ENCODE results near the gene ERC2.

The ERC2 gene

GRCh38 chr3:55912880-55913279 is 555.4 kb downstream of the ERC2 start:
- Histone ChIP-seq H3K27me3 (ENCODE audit: control insufficient read depth in 1 of 2, insufficient read depth in 2 of 2, low read length in 2 of 2) (no peaks in the 10 kb centered on the region), H3K4me1 (ENCODE audit: control insufficient read depth in 1 of 2, insufficient read depth in 2 of 2, low read length in 2 of 2) (no peaks in the 10 kb centered on the region), H3K27ac (ENCODE audit: low read depth, low read length) (no peak overlapping the region), H3K9me3 (ENCODE audit: control insufficient read depth in 1 of 2, low read length in 2 of 2) (no peaks in the 10 kb centered on the region), H3K9ac (ENCODE audit: low read depth in 1 of 2, low read length in 2 of 2) (no peak overlapping the region), H3K4me3 (ENCODE audit: low read depth in 1 of 2, low read length in 2 of 2) (no peak overlapping the region), H3K36me3 (ENCODE audit: control insufficient read depth in 1 of 2, insufficient read depth in 2 of 2, low read length in 2 of 2) (no peaks in the 10 kb centered on the region)

- no peaks in the 10 kb centered on the region for H3K9me3 ChIP-seq (ENCODE audit: control insufficient read depth in 1 of 2, low read length in 2 of 2)
- H3K36me3 ChIP-seq (ENCODE audit: control insufficient read depth in 1 of 2, insufficient read depth in 2 of 2, low read length in 2 of 2): no peaks in the 10 kb centered on the region
- no peaks in the 10 kb centered on the region for H3K4me1 ChIP-seq (ENCODE audit: control insufficient read depth in 1 of 2, insufficient read depth in 2 of 2, low read length in 2 of 2)
- H3K27me3 ChIP-seq (ENCODE audit: control insufficient read depth in 1 of 2, insufficient read depth in 2 of 2, low read length in 2 of 2): no peaks in the 10 kb centered on the region
- H3K9ac ChIP-seq (ENCODE audit: low read depth in 1 of 2, low read length in 2 of 2): no peak overlapping the region
- H3K4me3 ChIP-seq (ENCODE audit: low read depth in 1 of 2, low read length in 2 of 2): no peak overlapping the region
- H3K27ac ChIP-seq (ENCODE audit: low read depth, low read length): no peak overlapping the region
Observed at GRCh38 chr3:55911266-55911665, 557.0 kb downstream of the ERC2 start.

DNA sequence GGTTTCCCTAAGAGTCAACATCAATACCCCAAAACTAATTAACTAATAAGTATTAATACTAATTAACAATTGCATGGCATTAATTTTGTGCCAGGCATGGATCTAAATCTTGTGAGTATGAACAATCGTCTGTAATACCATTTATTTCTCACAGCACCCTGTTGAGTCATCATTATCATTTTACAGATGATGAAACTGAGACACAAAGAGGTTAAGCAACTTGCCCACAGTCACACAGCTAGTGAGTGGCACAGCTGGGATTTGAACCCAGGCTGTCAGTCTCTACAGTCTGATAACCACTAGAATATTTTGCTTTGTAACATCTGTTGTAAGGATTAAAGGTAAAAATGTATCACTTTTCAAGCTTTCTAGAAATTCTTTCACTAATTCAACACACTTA is 557.7 kb downstream of the ERC2 start:
- Histone ChIP-seq H3K27me3 (ENCODE audit: control insufficient read depth in 1 of 2, insufficient read depth in 2 of 2, low read length in 2 of 2) (no peaks in the 10 kb centered on the region), H3K9ac (ENCODE audit: low read depth in 1 of 2, low read length in 2 of 2) (no peak overlapping the region), H3K36me3 (ENCODE audit: control insufficient read depth in 1 of 2, insufficient read depth in 2 of 2, low read length in 2 of 2) (no peaks in the 10 kb centered on the region), H3K27ac (ENCODE audit: low read depth, low read length) (no peak overlapping the region), H3K4me1 (ENCODE audit: control insufficient read depth in 1 of 2, insufficient read depth in 2 of 2, low read length in 2 of 2) (no peaks in the 10 kb centered on the region), H3K9me3 (ENCODE audit: control insufficient read depth in 1 of 2, low read length in 2 of 2) (no peaks in the 10 kb centered on the region), H3K4me3 (ENCODE audit: low read depth in 1 of 2, low read length in 2 of 2) (no peak overlapping the region)

- Histone ChIP-seq H3K36me3 (ENCODE audit: control insufficient read depth in 1 of 2, insufficient read depth in 2 of 2, low read length in 2 of 2) (no peaks in the 10 kb centered on the region), H3K27me3 (ENCODE audit: control insufficient read depth in 1 of 2, insufficient read depth in 2 of 2, low read length in 2 of 2) (no peaks in the 10 kb centered on the region), H3K4me1 (ENCODE audit: control insufficient read depth in 1 of 2, insufficient read depth in 2 of 2, low read length in 2 of 2) (no peaks in the 10 kb centered on the region), H3K4me3 (ENCODE audit: low read depth in 1 of 2, low read length in 2 of 2) (no peak overlapping the region), H3K9ac (ENCODE audit: low read depth in 1 of 2, low read length in 2 of 2) (no peak overlapping the region), H3K9me3 (ENCODE audit: control insufficient read depth in 1 of 2, low read length in 2 of 2) (no peaks in the 10 kb centered on the region), H3K27ac (ENCODE audit: low read depth, low read length) (no peak overlapping the region)
Observed at GRCh38 chr3:55909373-55909772, 558.9 kb downstream of the ERC2 start.

DNA sequence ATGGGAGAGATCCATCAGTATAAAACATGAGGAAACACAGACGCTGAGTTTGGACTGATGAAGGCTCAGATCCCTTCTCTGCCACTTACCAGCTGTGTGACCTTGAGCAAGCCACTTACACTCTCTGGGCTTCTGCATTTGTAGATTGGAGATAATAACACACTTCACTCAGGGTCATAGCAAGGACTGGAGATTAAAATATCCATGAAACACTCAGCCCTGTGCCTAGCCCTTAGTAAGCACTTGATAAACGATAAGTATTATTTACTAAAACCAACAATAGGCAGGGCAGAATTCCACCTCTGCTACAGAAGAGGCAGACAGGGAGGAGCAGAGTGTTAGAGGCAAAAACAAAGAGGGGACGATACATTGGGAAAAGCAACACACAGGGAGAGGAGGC is 560.7 kb downstream of the ERC2 start:
- Histone ChIP-seq H3K4me1 (ENCODE audit: control insufficient read depth in 1 of 2, insufficient read depth in 2 of 2, low read length in 2 of 2) (no peaks in the 10 kb centered on the region), H3K9ac (ENCODE audit: low read depth in 1 of 2, low read length in 2 of 2) (no peak overlapping the region), H3K27ac (ENCODE audit: low read depth, low read length) (no peak overlapping the region), H3K9me3 (ENCODE audit: control insufficient read depth in 1 of 2, low read length in 2 of 2) (no peaks in the 10 kb centered on the region), H3K27me3 (ENCODE audit: control insufficient read depth in 1 of 2, insufficient read depth in 2 of 2, low read length in 2 of 2) (no peaks in the 10 kb centered on the region), H3K4me3 (ENCODE audit: low read depth in 1 of 2, low read length in 2 of 2) (no peak overlapping the region), H3K36me3 (ENCODE audit: control insufficient read depth in 1 of 2, insufficient read depth in 2 of 2, low read length in 2 of 2) (no peaks in the 10 kb centered on the region)

GRCh38 chr3:55906896-55907295 is 561.4 kb downstream of the ERC2 start:
- Histone ChIP-seq H3K36me3 (ENCODE audit: control insufficient read depth in 1 of 2, insufficient read depth in 2 of 2, low read length in 2 of 2) (no peaks in the 10 kb centered on the region), H3K9me3 (ENCODE audit: control insufficient read depth in 1 of 2, low read length in 2 of 2) (no peaks in the 10 kb centered on the region), H3K4me3 (ENCODE audit: low read depth in 1 of 2, low read length in 2 of 2) (no peak overlapping the region), H3K9ac (ENCODE audit: low read depth in 1 of 2, low read length in 2 of 2) (no peak overlapping the region), H3K4me1 (ENCODE audit: control insufficient read depth in 1 of 2, insufficient read depth in 2 of 2, low read length in 2 of 2) (no peaks in the 10 kb centered on the region), H3K27ac (ENCODE audit: low read depth, low read length) (no peak overlapping the region), H3K27me3 (ENCODE audit: control insufficient read depth in 1 of 2, insufficient read depth in 2 of 2, low read length in 2 of 2) (no peaks in the 10 kb centered on the region)

GRCh38 chr3:55904716-55905115 is 563.6 kb downstream of the ERC2 start:
- Histone ChIP-seq H3K4me1 (ENCODE audit: control insufficient read depth in 1 of 2, insufficient read depth in 2 of 2, low read length in 2 of 2) (no peaks in the 10 kb centered on the region), H3K27ac (ENCODE audit: low read depth, low read length) (no peak overlapping the region), H3K9ac (ENCODE audit: low read depth in 1 of 2, low read length in 2 of 2) (no peak overlapping the region), H3K9me3 (ENCODE audit: control insufficient read depth in 1 of 2, low read length in 2 of 2) (no peaks in the 10 kb centered on the region), H3K4me3 (ENCODE audit: low read depth in 1 of 2, low read length in 2 of 2) (no peak overlapping the region), H3K27me3 (ENCODE audit: control insufficient read depth in 1 of 2, insufficient read depth in 2 of 2, low read length in 2 of 2) (no peaks in the 10 kb centered on the region), H3K36me3 (ENCODE audit: control insufficient read depth in 1 of 2, insufficient read depth in 2 of 2, low read length in 2 of 2) (no peaks in the 10 kb centered on the region)

DNA sequence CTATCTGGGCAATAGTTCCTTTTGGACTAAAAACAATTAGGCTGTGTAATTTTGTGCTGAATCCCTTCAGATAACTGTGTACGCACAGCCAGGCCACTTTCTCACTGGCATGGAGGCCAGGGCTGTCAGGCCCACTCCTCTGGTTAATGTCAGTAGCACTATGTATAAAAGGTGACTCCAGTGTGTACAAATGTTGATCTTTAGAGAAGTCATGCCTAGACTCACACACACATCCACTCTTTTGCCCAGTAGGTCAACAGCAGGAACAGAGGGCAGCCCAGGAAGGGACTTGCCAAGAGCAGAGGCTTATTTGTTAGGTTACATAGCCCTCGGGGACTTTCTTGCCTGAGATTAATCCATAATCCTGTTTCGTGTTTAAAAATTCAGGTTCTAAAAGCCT is 564.6 kb downstream of the ERC2 start:
- Histone ChIP-seq H3K9me3 (ENCODE audit: control insufficient read depth in 1 of 2, low read length in 2 of 2) (no peaks in the 10 kb centered on the region), H3K4me3 (ENCODE audit: low read depth in 1 of 2, low read length in 2 of 2) (no peak overlapping the region), H3K27ac (ENCODE audit: low read depth, low read length) (no peak overlapping the region), H3K4me1 (ENCODE audit: control insufficient read depth in 1 of 2, insufficient read depth in 2 of 2, low read length in 2 of 2) (no peaks in the 10 kb centered on the region), H3K27me3 (ENCODE audit: control insufficient read depth in 1 of 2, insufficient read depth in 2 of 2, low read length in 2 of 2) (no peaks in the 10 kb centered on the region), H3K9ac (ENCODE audit: low read depth in 1 of 2, low read length in 2 of 2) (no peak overlapping the region), H3K36me3 (ENCODE audit: control insufficient read depth in 1 of 2, insufficient read depth in 2 of 2, low read length in 2 of 2) (no peaks in the 10 kb centered on the region)

DNA sequence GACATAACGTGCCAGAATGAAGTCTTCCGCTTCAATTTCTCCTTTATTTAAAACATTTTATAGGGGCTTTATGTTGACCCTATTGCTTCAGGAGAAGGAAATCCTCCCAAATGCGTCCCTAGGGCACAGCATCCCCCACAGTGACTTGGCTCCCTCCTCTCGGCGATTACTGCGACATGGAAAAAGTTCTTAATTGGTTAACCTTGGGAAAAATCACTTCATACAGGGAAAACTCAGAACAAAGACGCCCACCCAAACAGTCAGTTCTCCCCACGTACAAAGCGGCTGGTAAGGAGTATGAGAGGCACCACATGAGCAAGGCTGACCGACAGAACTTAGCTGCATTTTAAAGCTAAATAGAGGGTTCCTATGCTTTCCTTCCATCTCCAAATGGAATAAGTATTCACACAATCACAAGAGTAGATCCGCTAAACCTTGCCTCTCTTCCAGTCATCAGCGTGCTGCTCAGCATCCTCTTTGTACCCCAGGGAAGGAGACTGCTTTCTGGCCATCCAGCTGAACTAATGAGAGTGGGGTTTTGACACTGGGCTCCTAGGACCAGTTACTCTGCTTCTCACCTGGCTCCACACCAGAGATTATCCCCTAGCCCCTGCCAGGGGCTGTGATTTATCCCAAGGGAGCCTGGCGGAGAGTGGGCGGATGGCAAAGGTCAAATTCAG is 565.9 kb downstream of the ERC2 start:
- Histone ChIP-seq H3K36me3 (ENCODE audit: control insufficient read depth in 1 of 2, insufficient read depth in 2 of 2, low read length in 2 of 2) (no peaks in the 10 kb centered on the region), H3K27ac (ENCODE audit: low read depth, low read length) (no peak overlapping the region), H3K9me3 (ENCODE audit: control insufficient read depth in 1 of 2, low read length in 2 of 2) (no peaks in the 10 kb centered on the region), H3K27me3 (ENCODE audit: control insufficient read depth in 1 of 2, insufficient read depth in 2 of 2, low read length in 2 of 2) (no peaks in the 10 kb centered on the region), H3K4me1 (ENCODE audit: control insufficient read depth in 1 of 2, insufficient read depth in 2 of 2, low read length in 2 of 2) (no peaks in the 10 kb centered on the region), H3K9ac (ENCODE audit: low read depth in 1 of 2, low read length in 2 of 2) (no peak overlapping the region), H3K4me3 (ENCODE audit: low read depth in 1 of 2, low read length in 2 of 2) (no peak overlapping the region)

DNA sequence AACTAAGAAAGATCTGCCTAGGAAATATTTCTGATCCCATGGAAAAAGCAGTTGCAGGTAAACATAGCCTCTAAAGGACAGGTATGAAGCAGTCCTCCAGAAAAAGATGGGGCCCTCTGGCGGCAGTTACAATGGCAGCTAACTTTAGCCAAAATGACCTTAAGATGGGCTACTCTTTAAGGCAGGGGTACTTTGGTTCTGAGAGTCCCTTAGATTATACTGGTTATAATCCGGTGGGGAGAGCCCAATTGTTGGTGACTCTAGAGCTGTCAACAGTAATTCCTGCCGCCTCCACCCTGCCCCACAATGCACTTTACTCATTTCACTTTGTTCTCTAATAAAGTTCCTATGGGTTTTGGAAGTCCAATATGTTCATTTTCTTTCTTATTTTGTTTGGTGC is 568.4 kb downstream of the ERC2 start:
- H3K27ac ChIP-seq (ENCODE audit: low read depth, low read length): no peak overlapping the region
- no peaks in the 10 kb centered on the region for H3K9me3 ChIP-seq (ENCODE audit: control insufficient read depth in 1 of 2, low read length in 2 of 2)
- no peak overlapping the region for H3K4me3 ChIP-seq (ENCODE audit: low read depth in 1 of 2, low read length in 2 of 2)
- no peaks in the 10 kb centered on the region for H3K36me3 ChIP-seq (ENCODE audit: control insufficient read depth in 1 of 2, insufficient read depth in 2 of 2, low read length in 2 of 2)
- H3K9ac ChIP-seq (ENCODE audit: low read depth in 1 of 2, low read length in 2 of 2): no peak overlapping the region
- no peaks in the 10 kb centered on the region for H3K27me3 ChIP-seq (ENCODE audit: control insufficient read depth in 1 of 2, insufficient read depth in 2 of 2, low read length in 2 of 2)
- no peaks in the 10 kb centered on the region for H3K4me1 ChIP-seq (ENCODE audit: control insufficient read depth in 1 of 2, insufficient read depth in 2 of 2, low read length in 2 of 2)
